Measurements from ENCODE around the gene BNIP3.

Gene BNIP3

GRCh38 chr10:131975003-131975402, 6.7 kb downstream of the BNIP3 start:
- no peak overlapping the region for H2AFZ ChIP-seq (ENCODE audit: insufficient read depth, low read length, poor library complexity)
- no peak overlapping the region for H3K14ac ChIP-seq (ENCODE audit: low read length)
- H4K12ac ChIP-seq (ENCODE audit: low read depth, low read length) = no peak overlapping the region
- no peak overlapping the region for H2BK5ac ChIP-seq (ENCODE audit: low read depth, low read length, poor library complexity)
- H3K4me3 ChIP-seq (ENCODE audit: low read depth, low read length) = no peak overlapping the region
- H3K18ac ChIP-seq (ENCODE audit: low read length) = no peak overlapping the region
- no peaks in the 10 kb centered on the region for H3K9me3 ChIP-seq (ENCODE audit: insufficient read depth, low read depth, low read length)
- peaks cover 3% of the 10 kb centered on the region for H3K79me1 ChIP-seq (ENCODE audit: low read length)
- no peak overlapping the region for H2AK5ac ChIP-seq (ENCODE audit: low read length)
- H3K4me1 ChIP-seq (ENCODE audit: control insufficient read depth in 1 of 2, insufficient read depth in 2 of 2, low read length in 2 of 2) = peaks cover 10 to 12% of the 10 kb centered on the region in 2 experiments
- no peaks in the 10 kb centered on the region for H3K27me3 ChIP-seq (ENCODE audit: insufficient read depth, low read length)
- DNase-seq = no peak
- no peak overlapping the region for H3K9ac ChIP-seq (ENCODE audit: low read length)
- H4K8ac ChIP-seq (ENCODE audit: low read depth, low read length) = no peak overlapping the region
- no peak overlapping the region for H2BK120ac ChIP-seq (ENCODE audit: insufficient read depth, low read length, poor library complexity)
- peaks cover 29 to 39% of the 10 kb centered on the region in 2 experiments for H3K36me3 ChIP-seq (ENCODE audit: control insufficient read depth in 1 of 2, insufficient read depth in 2 of 2, low read length in 2 of 2)
- no peaks in the 10 kb centered on the region for H3K79me2 ChIP-seq (ENCODE audit: control insufficient read depth, insufficient read depth, low read length, poor library complexity)
- no peak overlapping the region for H3K27ac ChIP-seq (ENCODE audit: low read depth, low read length)
- no peak overlapping the region for H3K4me2 ChIP-seq (ENCODE audit: low read length)
- H3K4ac ChIP-seq (ENCODE audit: low read depth, low read length) = no peak overlapping the region
- no peak overlapping the region for H3K23ac ChIP-seq (ENCODE audit: low read length)
- no peak overlapping the region for H2BK12ac ChIP-seq (ENCODE audit: low read length)
- WGBS (ENCODE audit: extremely low coverage, insufficient coverage, insufficient read length) = no CpG with 5 or more reads among the region's 6 CpGs
- H4K91ac ChIP-seq (ENCODE audit: low read depth, low read length) = no peak overlapping the region

- Histone ChIP-seq H3K18ac (ENCODE audit: low read length) (no peak overlapping the region), H3K27me3 (ENCODE audit: insufficient read depth, low read length) (no peaks in the 10 kb centered on the region), H2AFZ (ENCODE audit: insufficient read depth, low read length, poor library complexity) (no peak overlapping the region), H3K9me3 (ENCODE audit: insufficient read depth, low read depth, low read length) (no peaks in the 10 kb centered on the region), H3K14ac (ENCODE audit: low read length) (no peak overlapping the region), H3K4me1 (ENCODE audit: control insufficient read depth in 1 of 2, insufficient read depth in 2 of 2, low read length in 2 of 2) (peaks cover 9 to 13% of the 10 kb centered on the region in 2 experiments), H2BK120ac (ENCODE audit: insufficient read depth, low read length, poor library complexity) (no peak overlapping the region), H3K79me2 (ENCODE audit: control insufficient read depth, insufficient read depth, low read length, poor library complexity) (no peaks in the 10 kb centered on the region), H2BK12ac (ENCODE audit: low read length) (no peak overlapping the region), H3K79me1 (ENCODE audit: low read length) (no peaks in the 10 kb centered on the region), H3K4me2 (ENCODE audit: low read length) (no peak overlapping the region), H2AK5ac (ENCODE audit: low read length) (no peak overlapping the region), H3K9ac (ENCODE audit: low read length) (no peak overlapping the region), H4K91ac (ENCODE audit: low read depth, low read length) (no peak overlapping the region), H3K23ac (ENCODE audit: low read length) (no peak overlapping the region), H4K12ac (ENCODE audit: low read depth, low read length) (no peak overlapping the region), H2BK5ac (ENCODE audit: low read depth, low read length, poor library complexity) (no peak overlapping the region), H3K36me3 (ENCODE audit: control insufficient read depth in 1 of 2, insufficient read depth in 2 of 2, low read length in 2 of 2) (peaks cover 33 to 44% of the 10 kb centered on the region in 2 experiments), H4K8ac (ENCODE audit: low read depth, low read length) (no peak overlapping the region), H3K27ac (ENCODE audit: low read depth, low read length) (no peak overlapping the region), H3K4ac (ENCODE audit: low read depth, low read length) (no peak overlapping the region), H3K4me3 (ENCODE audit: low read depth, low read length) (no peak overlapping the region)
- no peak for DNase-seq
- no CpG with 5 or more reads among the region's 14 CpGs for WGBS (ENCODE audit: extremely low coverage, insufficient coverage, insufficient read length)
Observed at GRCh38 chr10:131974034-131974817, 7.5 kb downstream of the BNIP3 start.

GRCh38 chr10:131973160-131973951, 8.4 kb downstream of the BNIP3 start:
- Histone ChIP-seq H3K4me1 (ENCODE audit: control insufficient read depth in 1 of 2, insufficient read depth in 2 of 2, low read length in 2 of 2) (peaks cover 5 to 6% of the 10 kb centered on the region in 2 experiments), H3K4me3 (ENCODE audit: low read depth, low read length) (no peak overlapping the region), H3K9me3 (ENCODE audit: insufficient read depth, low read depth, low read length) (no peaks in the 10 kb centered on the region), H3K4ac (ENCODE audit: low read depth, low read length) (no peak overlapping the region), H4K8ac (ENCODE audit: low read depth, low read length) (no peak overlapping the region), H4K91ac (ENCODE audit: low read depth, low read length) (no peak overlapping the region), H3K18ac (ENCODE audit: low read length) (no peak overlapping the region), H3K14ac (ENCODE audit: low read length) (no peak overlapping the region), H2AK5ac (ENCODE audit: low read length) (no peak overlapping the region), H3K23ac (ENCODE audit: low read length) (no peak overlapping the region), H3K27me3 (ENCODE audit: insufficient read depth, low read length) (no peaks in the 10 kb centered on the region), H2AFZ (ENCODE audit: insufficient read depth, low read length, poor library complexity) (no peak overlapping the region), H3K9ac (ENCODE audit: low read length) (no peak overlapping the region), H2BK12ac (ENCODE audit: low read length) (no peak overlapping the region), H3K79me2 (ENCODE audit: control insufficient read depth, insufficient read depth, low read length, poor library complexity) (no peaks in the 10 kb centered on the region), H2BK120ac (ENCODE audit: insufficient read depth, low read length, poor library complexity) (no peak overlapping the region), H2BK5ac (ENCODE audit: low read depth, low read length, poor library complexity) (no peak overlapping the region), H3K36me3 (ENCODE audit: control insufficient read depth in 1 of 2, insufficient read depth in 2 of 2, low read length in 2 of 2) (peaks cover 39 to 49% of the 10 kb centered on the region in 2 experiments), H3K79me1 (ENCODE audit: low read length) (no peaks in the 10 kb centered on the region), H3K4me2 (ENCODE audit: low read length) (no peak overlapping the region), H4K12ac (ENCODE audit: low read depth, low read length) (no peak overlapping the region), H3K27ac (ENCODE audit: low read depth, low read length) (no peak overlapping the region)
- no peak for DNase-seq
- WGBS (ENCODE audit: extremely low coverage, insufficient coverage, insufficient read length) = no CpG with 5 or more reads among the region's 34 CpGs

DNA sequence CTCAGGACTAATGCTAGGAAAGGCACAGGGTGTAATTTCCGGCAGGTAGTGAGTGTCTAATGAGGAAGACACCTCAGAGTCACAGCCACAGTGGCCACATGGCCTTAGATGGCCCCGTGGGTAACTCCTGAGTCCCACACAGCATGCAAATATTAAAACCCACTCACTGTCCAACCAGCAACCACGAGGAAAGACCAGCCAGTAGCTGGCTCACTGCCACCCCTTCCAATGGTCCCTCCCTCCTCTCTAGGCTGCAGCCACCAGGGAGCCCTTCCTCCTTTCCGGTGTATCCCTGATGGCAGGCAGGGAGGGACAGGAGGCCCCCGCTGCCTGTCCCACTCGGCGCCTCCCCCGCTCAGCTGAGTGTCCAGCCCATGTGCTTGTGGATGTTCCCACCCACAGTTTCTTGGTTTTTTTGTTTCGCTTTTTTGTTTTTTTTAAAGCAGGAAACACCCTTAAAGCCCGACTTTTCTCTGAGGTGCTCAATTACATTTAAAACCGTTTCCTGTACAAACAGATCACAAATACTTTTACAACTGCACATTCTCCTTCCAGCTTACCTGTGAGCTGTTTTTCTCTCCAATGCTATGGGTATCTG, 9.2 kb downstream of the BNIP3 start:
- Histone ChIP-seq H3K14ac (ENCODE audit: low read length) (no peak overlapping the region), H2AK5ac (ENCODE audit: low read length) (no peak overlapping the region), H2AFZ (ENCODE audit: insufficient read depth, low read length, poor library complexity) (no peak overlapping the region), H3K23ac (ENCODE audit: low read length) (no peak overlapping the region), H4K8ac (ENCODE audit: low read depth, low read length) (no peak overlapping the region), H3K4me1 (ENCODE audit: control insufficient read depth in 1 of 2, insufficient read depth in 2 of 2, low read length in 2 of 2) (peaks cover 5 to 6% of the 10 kb centered on the region in 2 experiments), H3K18ac (ENCODE audit: low read length) (no peak overlapping the region), H3K36me3 (ENCODE audit: control insufficient read depth in 1 of 2, insufficient read depth in 2 of 2, low read length in 2 of 2) (peaks cover 39 to 47% of the 10 kb centered on the region in 2 experiments), H3K9me3 (ENCODE audit: insufficient read depth, low read depth, low read length) (no peaks in the 10 kb centered on the region), H2BK12ac (ENCODE audit: low read length) (no peak overlapping the region), H3K4me3 (ENCODE audit: low read depth, low read length) (no peak overlapping the region), H2BK5ac (ENCODE audit: low read depth, low read length, poor library complexity) (no peak overlapping the region), H3K27me3 (ENCODE audit: insufficient read depth, low read length) (no peaks in the 10 kb centered on the region), H4K12ac (ENCODE audit: low read depth, low read length) (no peak overlapping the region), H3K4me2 (ENCODE audit: low read length) (no peak overlapping the region), H3K27ac (ENCODE audit: low read depth, low read length) (no peak overlapping the region), H3K79me2 (ENCODE audit: control insufficient read depth, insufficient read depth, low read length, poor library complexity) (no peaks in the 10 kb centered on the region), H3K79me1 (ENCODE audit: low read length) (no peaks in the 10 kb centered on the region), H2BK120ac (ENCODE audit: insufficient read depth, low read length, poor library complexity) (no peak overlapping the region), H3K4ac (ENCODE audit: low read depth, low read length) (no peak overlapping the region), H3K9ac (ENCODE audit: low read length) (no peak overlapping the region), H4K91ac (ENCODE audit: low read depth, low read length) (no peak overlapping the region)
- no peak for DNase-seq
- WGBS (ENCODE audit: extremely low coverage, insufficient coverage, insufficient read length) = no CpG with 5 or more reads among the region's 11 CpGs
